Ascending aorta (tissue), 2 donors: ENCODE measurements around the gene ENOX2. TPM values are rescaled to one million over a fixed set of nuclear protein-coding genes. Genes with fewer than 3 reads are reported as not detected.
"Not testable (repeated sequence)": the region's sequence is repeated elsewhere in the genome, so short reads cannot be mapped to it uniquely, and the experiment has no call there.

Experiments
- DNase-seq, 2 donors: peaks; one replicate each; pipeline ENCODE4 v3.0.0-alpha.2; 2019; ENCODE audit warnings: low spot score in 2 of 2
- H3K27ac ChIP-seq, 2 donors: fragments of 200-600 bp; sonication (generic); one replicate each; pipeline ENCODE4 v1.5.1; 2016 to 2017; ENCODE audit warnings: mild to moderate bottlenecking in 1 of 2
- H3K27me3 ChIP-seq: fragments of 200-600 bp; sonication (generic); one replicate; pipeline ENCODE4 v1.5.1; 2017
- H3K36me3 ChIP-seq, 2 donors: fragments of 200-600 bp; sonication (generic); one replicate each; pipeline ENCODE4 v1.5.1; 2016
- H3K4me1 ChIP-seq, 2 donors: fragments of 200-600 bp; sonication (generic); one replicate each; pipeline ENCODE4 v1.5.1; 2016 to 2017; ENCODE audit warnings: mild to moderate bottlenecking in 1 of 2
- H3K4me3 ChIP-seq, 2 donors: fragments of 200-600 bp; sonication (generic); one replicate each; pipeline ENCODE4 v1.5.1; 2016 to 2017; ENCODE audit warnings: mild to moderate bottlenecking in 1 of 2
- H3K9me3 ChIP-seq, 2 donors: fragments of 200-600 bp; sonication (generic); one replicate each; pipeline ENCODE4 v1.5.1; 2016
- CTCF ChIP-seq, 3 experiments: fragments of 200-600 bp in 2 of 3; fragments of 450-650 bp in 1 of 3; sonication (generic) in 2 of 3; IDR thresholded peaks; one replicate each; pipeline ENCODE4 v1.5.1; 2016 to 2019; ENCODE audit warnings: antibody characterized with exemption in 3 of 3, mild to moderate bottlenecking in 1 of 3, moderate library complexity in 1 of 3
- intact Hi-C: fragments of 100-400 bp; cut with DNase I; formaldehyde crosslinking; loops from one replicate; pipeline ENCODE4 v1.15.1; 2023
- total RNA-seq: library from RNA; depleted of rRNA; stranded (reverse); fragments of >200 nt; gene quantifications from one replicate; pipeline ENCODE4 v1.1.0, GENCODE V29; 2016

Gene ENOX2
- total RNA-seq, 1 donor from 2014 or later: 2.0 TPM

- intact Hi-C loops: no loop called here
- no peak for DNase-seq
- no peaks in the 10 kb centered on the region for H3K27me3 ChIP-seq
- H3K9me3 ChIP-seq: no peaks in the 10 kb centered on the region
- H3K4me1 ChIP-seq: no peaks in the 10 kb centered on the region
- H3K4me3 ChIP-seq: no peak overlapping the region
- H3K27ac ChIP-seq: no peak overlapping the region
- no peak for TF ChIP-seq CTCF (IDR thresholded peaks at IDR 0.05)
- no peaks in the 10 kb centered on the region for H3K36me3 ChIP-seq
Measured at GRCh38 chrX:130805903-130806302, 97.1 kb downstream of the ENOX2 start.

GRCh38 chrX:130803537-130803936, 99.5 kb downstream of the ENOX2 start:
- no peak for TF ChIP-seq CTCF (IDR thresholded peaks at IDR 0.05)
- H3K9me3 ChIP-seq: no peaks in the 10 kb centered on the region
- no peaks in the 10 kb centered on the region for H3K27me3 ChIP-seq
- no peaks in the 10 kb centered on the region for H3K36me3 ChIP-seq
- no peak overlapping the region for H3K27ac ChIP-seq
- H3K4me1 ChIP-seq: no peaks in the 10 kb centered on the region
- H3K4me3 ChIP-seq: no peak overlapping the region
- intact Hi-C loops: no loop called here
- DNase-seq: no peak

- Histone ChIP-seq H3K27ac (no peak overlapping the region), H3K36me3 (no peaks in the 10 kb centered on the region), H3K4me3 (no peak overlapping the region), H3K27me3 (no peaks in the 10 kb centered on the region), H3K4me1 (no peaks in the 10 kb centered on the region), H3K9me3 (no peaks in the 10 kb centered on the region)
- no peak for TF ChIP-seq CTCF (IDR thresholded peaks at IDR 0.05)
- intact Hi-C loops: no loop called here
- no peak for DNase-seq
Measured at GRCh38 chrX:130801901-130802300, 101.1 kb downstream of the ENOX2 start.

GRCh38 chrX:130799393-130799792, 103.6 kb downstream of the ENOX2 start:
- H3K36me3 ChIP-seq: no peaks in the 10 kb centered on the region
- no peaks in the 10 kb centered on the region for H3K27me3 ChIP-seq
- no peak overlapping the region for H3K27ac ChIP-seq
- no peak for DNase-seq
- no peak overlapping the region for H3K4me3 ChIP-seq
- H3K4me1 ChIP-seq: no peaks in the 10 kb centered on the region
- TF ChIP-seq CTCF (IDR thresholded peaks at IDR 0.05): no peak
- intact Hi-C loops: no loop called here
- no peaks in the 10 kb centered on the region for H3K9me3 ChIP-seq

GRCh38 chrX:130793975-130794374, 109.0 kb downstream of the ENOX2 start:
- intact Hi-C loops: no loop called here
- H3K36me3 ChIP-seq: no peaks in the 10 kb centered on the region
- H3K27me3 ChIP-seq: no peaks in the 10 kb centered on the region
- DNase-seq: no peak
- TF ChIP-seq CTCF (IDR thresholded peaks at IDR 0.05): no peak
- no peak overlapping the region for H3K27ac ChIP-seq
- H3K4me3 ChIP-seq: no peak overlapping the region
- H3K4me1 ChIP-seq: no peaks in the 10 kb centered on the region
- no peaks in the 10 kb centered on the region for H3K9me3 ChIP-seq

- H3K4me3 ChIP-seq, DNase-seq, intact Hi-C loops, H3K36me3 ChIP-seq, H3K27me3 ChIP-seq, H3K9me3 ChIP-seq, H3K4me1 ChIP-seq, H3K27ac ChIP-seq: not testable (repeated sequence)
Measured at GRCh38 chrX:130791870-130792269, 111.1 kb downstream of the ENOX2 start.
